ENCODE measurements around the gene ZNF175. TPM values are rescaled to one million over a fixed set of nuclear protein-coding genes. Genes with fewer than 3 reads are reported as not detected.
A peak's percentile ranks its signal among the peaks of the same experiment; 100 is the strongest.

The ZNF175 gene
- total and polyA plus RNA-seq, 5 donors from 2014 or later = 0.88 to 5.2 (median 2.7) TPM

GRCh38 chr19:51602189-51602854 is 31.2 kb downstream of the ZNF175 start:
- no peaks in the 10 kb centered on the region for H3K4me1 ChIP-seq (ENCODE audit: control insufficient read depth, insufficient read depth, low read length, poor library complexity, severe bottlenecking)
- peaks cover 0 to 2% of the 10 kb centered on the region in 2 experiments for H3K9me3 ChIP-seq (ENCODE audit: control insufficient read depth in 2 of 2, low read length in 2 of 2)
- H3K36me3 ChIP-seq (ENCODE audit: control insufficient read depth, insufficient read depth, low read length) = no peaks in the 10 kb centered on the region
- Mint-ChIP-seq H3K36me3 (peaks cover 7% of the 10 kb centered on the region), H3K27ac (peak overlapping the region in 2 of 3 donors; percentile 33 to 66), H3K4me3 (peak overlapping the region in 1 of 4 donors; percentile 28), H3K4me1 (peaks cover 0 to 11% (median 3%) of the 10 kb centered on the region in 4 donors), H3K27me3 (peaks cover 34% of the 10 kb centered on the region), H3K9me3 (peaks cover 0 to 8% (median 2%) of the 10 kb centered on the region in 7 donors)
- H3K4me3 ChIP-seq (ENCODE audit: low read depth, low read length) = no peak overlapping the region
- peaks cover 3% of the 10 kb centered on the region for H3K27me3 ChIP-seq (ENCODE audit: control insufficient read depth, insufficient read depth, low read length)
- H3K27ac ChIP-seq (ENCODE audit: insufficient read depth, low read length, poor library complexity, severe bottlenecking) = no peak overlapping the region
- ATAC-seq (ENCODE audit: low read depth in 2 of 2) (no peak), DNase-seq (no peak)

GRCh38 chr19:51607077-51607476 is 36.0 kb downstream of the ZNF175 start:
- H3K4me1 Mint-ChIP-seq = peaks cover 0 to 7% (median 3%) of the 10 kb centered on the region in 4 donors

GRCh38 chr19:51607920-51608562 is 37.0 kb downstream of the ZNF175 start:
- H3K9me3 ChIP-seq (ENCODE audit: control insufficient read depth in 2 of 2, low read length in 2 of 2) = no peaks in the 10 kb centered on the region
- Mint-ChIP-seq H3K36me3 (peaks cover 7% of the 10 kb centered on the region), H3K9me3 (peaks cover 3 to 16% (median 7%) of the 10 kb centered on the region in 7 donors), H3K27ac (no peak overlapping the region), H3K4me1 (peaks cover 0 to 7% (median 2%) of the 10 kb centered on the region in 4 donors), H3K4me3 (no peak overlapping the region), H3K27me3 (peaks cover 17% of the 10 kb centered on the region)
- H3K4me3 ChIP-seq (ENCODE audit: low read depth, low read length) = no peak overlapping the region
- H3K36me3 ChIP-seq (ENCODE audit: control insufficient read depth, insufficient read depth, low read length) = no peaks in the 10 kb centered on the region
- H3K27ac ChIP-seq (ENCODE audit: insufficient read depth, low read length, poor library complexity, severe bottlenecking) = no peak overlapping the region
- H3K4me1 ChIP-seq (ENCODE audit: control insufficient read depth, insufficient read depth, low read length, poor library complexity, severe bottlenecking) = no peaks in the 10 kb centered on the region
- H3K27me3 ChIP-seq (ENCODE audit: control insufficient read depth, insufficient read depth, low read length) = no peaks in the 10 kb centered on the region
- DNase-seq (peak in 1 of 3 donors; percentile 55), ATAC-seq (ENCODE audit: low read depth in 2 of 2) (no peak)

More at GRCh38 chr19:51607077-51607476, 36.0 kb downstream of the ZNF175 start:
- Mint-ChIP-seq H3K4me3 (no peak overlapping the region), H3K27ac (peak overlapping the region in 1 of 3 donors; percentile 76), H3K9me3 (peaks cover 0 to 16% (median 4%) of the 10 kb centered on the region in 7 donors), H3K36me3 (peaks cover 7% of the 10 kb centered on the region), H3K27me3 (peaks cover 25% of the 10 kb centered on the region)
- H3K9me3 ChIP-seq (ENCODE audit: control insufficient read depth in 2 of 2, low read length in 2 of 2) = no peaks in the 10 kb centered on the region
- no peak overlapping the region for H3K4me3 ChIP-seq (ENCODE audit: low read depth, low read length)
- no peaks in the 10 kb centered on the region for H3K36me3 ChIP-seq (ENCODE audit: control insufficient read depth, insufficient read depth, low read length)
- DNase-seq (peak in 1 of 3 donors; percentile 43), ATAC-seq (ENCODE audit: low read depth in 2 of 2) (peak in 1 of 2 donors; percentile 50)
- no peak overlapping the region for H3K27ac ChIP-seq (ENCODE audit: insufficient read depth, low read length, poor library complexity, severe bottlenecking)
- H3K27me3 ChIP-seq (ENCODE audit: control insufficient read depth, insufficient read depth, low read length) = no peaks in the 10 kb centered on the region
- H3K4me1 ChIP-seq (ENCODE audit: control insufficient read depth, insufficient read depth, low read length, poor library complexity, severe bottlenecking) = no peaks in the 10 kb centered on the region

GRCh38 chr19:51610576-51610975 is 39.5 kb downstream of the ZNF175 start:
- peaks cover 0 to 15% (median 8%) of the 10 kb centered on the region in 7 donors for H3K9me3 Mint-ChIP-seq

GRCh38 chr19:51614789-51615188 is 43.7 kb downstream of the ZNF175 start:
- no peaks in the 10 kb centered on the region for H3K9me3 ChIP-seq (ENCODE audit: control insufficient read depth in 2 of 2, low read length in 2 of 2)
- Mint-ChIP-seq H3K27ac (no peak overlapping the region), H3K9me3 (peaks cover 0 to 9% (median 5%) of the 10 kb centered on the region in 7 donors), H3K36me3 (peaks cover 4% of the 10 kb centered on the region), H3K4me1 (peaks cover 0 to 2% (median 0%) of the 10 kb centered on the region in 4 donors), H3K4me3 (no peak overlapping the region), H3K27me3 (peaks cover 18% of the 10 kb centered on the region)
- no peak overlapping the region for H3K27ac ChIP-seq (ENCODE audit: insufficient read depth, low read length, poor library complexity, severe bottlenecking)
- H3K4me1 ChIP-seq (ENCODE audit: control insufficient read depth, insufficient read depth, low read length, poor library complexity, severe bottlenecking) = no peaks in the 10 kb centered on the region
- no peaks in the 10 kb centered on the region for H3K36me3 ChIP-seq (ENCODE audit: control insufficient read depth, insufficient read depth, low read length)
- DNase-seq = no peak
- no peaks in the 10 kb centered on the region for H3K27me3 ChIP-seq (ENCODE audit: control insufficient read depth, insufficient read depth, low read length)
- no peak overlapping the region for H3K4me3 ChIP-seq (ENCODE audit: low read depth, low read length)
- no peak for ATAC-seq (ENCODE audit: low read depth in 2 of 2)

More at GRCh38 chr19:51610576-51610975, 39.5 kb downstream of the ZNF175 start:
- no peaks in the 10 kb centered on the region for H3K4me1 ChIP-seq (ENCODE audit: control insufficient read depth, insufficient read depth, low read length, poor library complexity, severe bottlenecking)
- Mint-ChIP-seq H3K27ac (no peak overlapping the region), H3K4me3 (no peak overlapping the region), H3K4me1 (peaks cover 0 to 7% (median 2%) of the 10 kb centered on the region in 4 donors), H3K36me3 (peaks cover 4% of the 10 kb centered on the region), H3K27me3 (peaks cover 13% of the 10 kb centered on the region)
- H3K4me3 ChIP-seq (ENCODE audit: low read depth, low read length) = no peak overlapping the region
- H3K9me3 ChIP-seq (ENCODE audit: control insufficient read depth in 2 of 2, low read length in 2 of 2) = no peaks in the 10 kb centered on the region
- DNase-seq (no peak), ATAC-seq (ENCODE audit: low read depth in 2 of 2) (no peak)
- no peaks in the 10 kb centered on the region for H3K27me3 ChIP-seq (ENCODE audit: control insufficient read depth, insufficient read depth, low read length)
- H3K27ac ChIP-seq (ENCODE audit: insufficient read depth, low read length, poor library complexity, severe bottlenecking) = no peak overlapping the region
- H3K36me3 ChIP-seq (ENCODE audit: control insufficient read depth, insufficient read depth, low read length) = no peaks in the 10 kb centered on the region

- no peak overlapping the region for H3K4me3 ChIP-seq (ENCODE audit: low read depth, low read length)
- no peak overlapping the region for H3K4me3 Mint-ChIP-seq
- H3K9me3 ChIP-seq (ENCODE audit: control insufficient read depth in 2 of 2, low read length in 2 of 2) = no peaks in the 10 kb centered on the region
- H3K27me3 ChIP-seq (ENCODE audit: control insufficient read depth, insufficient read depth, low read length) = no peaks in the 10 kb centered on the region
- peaks cover 0 to 9% (median 5%) of the 10 kb centered on the region in 7 donors for H3K9me3 Mint-ChIP-seq
- peaks cover 0 to 2% (median 0%) of the 10 kb centered on the region in 4 donors for H3K4me1 Mint-ChIP-seq
- H3K4me1 ChIP-seq (ENCODE audit: control insufficient read depth, insufficient read depth, low read length, poor library complexity, severe bottlenecking) = no peaks in the 10 kb centered on the region
- H3K27ac Mint-ChIP-seq = no peak overlapping the region
- H3K36me3 ChIP-seq (ENCODE audit: control insufficient read depth, insufficient read depth, low read length) = no peaks in the 10 kb centered on the region
- ATAC-seq (ENCODE audit: low read depth in 2 of 2) (no peak), DNase-seq (no peak)
- H3K27ac ChIP-seq (ENCODE audit: insufficient read depth, low read length, poor library complexity, severe bottlenecking) = no peak overlapping the region
- H3K27me3 Mint-ChIP-seq = peaks cover 18% of the 10 kb centered on the region
- H3K36me3 Mint-ChIP-seq = peaks cover 4% of the 10 kb centered on the region
These were observed 44.9 kb downstream of the ZNF175 start for GRCh38 chr19:51615991-51616390.

GRCh38 chr19:51621178-51621577 is 50.1 kb downstream of the ZNF175 start:
- ATAC-seq (ENCODE audit: low read depth in 2 of 2) = peak in 1 of 2 donors; percentile 18
- Mint-ChIP-seq H3K4me3 (no peak overlapping the region), H3K27me3 (peaks cover 5% of the 10 kb centered on the region), H3K27ac (no peak overlapping the region), H3K9me3 (peaks cover 0 to 4% (median 0%) of the 10 kb centered on the region in 7 donors), H3K4me1 (peaks cover 0 to 2% (median 0%) of the 10 kb centered on the region in 4 donors), H3K36me3 (no peaks in the 10 kb centered on the region)
- Histone ChIP-seq H3K27me3 (ENCODE audit: control insufficient read depth, insufficient read depth, low read length) (no peaks in the 10 kb centered on the region), H3K9me3 (ENCODE audit: control insufficient read depth in 2 of 2, low read length in 2 of 2) (peaks cover 0 to 3% of the 10 kb centered on the region in 2 experiments), H3K4me1 (ENCODE audit: control insufficient read depth, insufficient read depth, low read length, poor library complexity, severe bottlenecking) (no peaks in the 10 kb centered on the region), H3K36me3 (ENCODE audit: control insufficient read depth, insufficient read depth, low read length) (no peaks in the 10 kb centered on the region), H3K27ac (ENCODE audit: insufficient read depth, low read length, poor library complexity, severe bottlenecking) (no peak overlapping the region), H3K4me3 (ENCODE audit: low read depth, low read length) (no peak overlapping the region)
- DNase-seq = no peak

Data from CD4-positive, CD25-positive, alpha-beta regulatory T cell (primary cell).